OCI-LY3 (cell line): ENCODE measurements around the gene MAP2K7.

Source experiments
- CTCF ChIP-seq: fragments of 200-600, 300-600 bp; sonication (generic); IDR thresholded peaks from 2 replicates; pipeline ENCODE4 v1.5.1; 2014; ENCODE audit warnings: antibody characterized with exemption, low read length, low read depth
- EZH2phosphoT487 ChIP-seq: fragments of 200-600 bp; shearing (Covaris generic); IDR thresholded peaks from 2 replicates; pipeline ENCODE4 v1.6.1; 2018; ENCODE audit warnings: antibody characterized with exemption, mixed run types, low read depth

GRCh38 chr19:7863971-7864689 is 39.5 kb upstream of the MAP2K7 start:
- TF ChIP-seq CTCF: no peak
- TF ChIP-seq EZH2phosphoT487: no peak
